Measurements from ENCODE around the gene TECTB.

Gene TECTB

DNA sequence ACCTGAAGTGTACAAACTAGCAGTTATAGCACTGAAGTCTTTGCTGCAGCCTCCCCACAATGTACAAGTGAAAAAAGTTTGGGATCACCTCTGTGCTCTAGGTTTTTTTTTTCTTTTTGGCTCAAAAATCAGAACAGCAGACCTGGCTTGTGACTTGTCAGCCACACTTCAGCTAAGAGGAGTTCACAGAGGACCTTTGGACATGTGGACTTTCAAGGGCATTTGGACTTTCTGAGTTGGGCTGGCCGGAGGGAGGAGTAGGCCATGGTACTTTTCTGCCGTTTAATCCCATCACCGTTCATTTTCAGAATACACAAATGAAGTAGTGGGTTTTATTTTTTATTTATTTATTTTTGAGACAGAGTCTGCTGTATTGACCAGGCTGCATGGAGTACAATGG, 68.8 kb downstream of the TECTB start:
- no peak for TF ChIP-seq GATA1 (IDR thresholded peaks at IDR 0.05; ENCODE audit: low read depth, low read length)
- no peak for TF ChIP-seq POLR2A (IDR thresholded peaks at IDR 0.05; ENCODE audit: low read length)
- DNase-seq: no peak

DNA sequence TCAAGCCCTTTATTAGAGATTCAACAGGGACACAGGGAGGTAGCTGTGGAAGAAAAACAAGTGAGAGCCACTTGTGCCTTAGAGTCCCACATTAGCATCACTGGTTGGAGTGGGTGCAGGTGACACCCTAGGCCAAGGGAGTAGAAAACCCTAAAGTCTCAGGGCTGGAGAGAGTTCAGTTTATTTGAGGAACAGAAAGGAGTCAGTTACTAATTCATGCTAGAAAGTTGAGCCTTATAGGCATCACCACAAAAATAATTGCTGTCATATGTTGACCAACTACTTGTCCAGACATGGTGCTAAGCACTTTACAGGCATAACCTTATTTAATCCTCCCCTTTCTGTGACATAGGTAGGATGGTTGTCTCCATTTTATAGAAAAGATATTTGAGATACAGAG, 69.8 kb downstream of the TECTB start:
- DNase-seq: no peak
- no peak for TF ChIP-seq GATA1 (IDR thresholded peaks at IDR 0.05; ENCODE audit: low read depth, low read length)
- no peak for TF ChIP-seq POLR2A (IDR thresholded peaks at IDR 0.05; ENCODE audit: low read length)
